Islet precursor cell (in vitro differentiated cells): Measurements from ENCODE around the gene SSBP3.

Experiments
- DNase-seq: peaks from one replicate; pipeline ENCODE4 v3.0.0-alpha.2; 2018

SSBP3 gene

DNA sequence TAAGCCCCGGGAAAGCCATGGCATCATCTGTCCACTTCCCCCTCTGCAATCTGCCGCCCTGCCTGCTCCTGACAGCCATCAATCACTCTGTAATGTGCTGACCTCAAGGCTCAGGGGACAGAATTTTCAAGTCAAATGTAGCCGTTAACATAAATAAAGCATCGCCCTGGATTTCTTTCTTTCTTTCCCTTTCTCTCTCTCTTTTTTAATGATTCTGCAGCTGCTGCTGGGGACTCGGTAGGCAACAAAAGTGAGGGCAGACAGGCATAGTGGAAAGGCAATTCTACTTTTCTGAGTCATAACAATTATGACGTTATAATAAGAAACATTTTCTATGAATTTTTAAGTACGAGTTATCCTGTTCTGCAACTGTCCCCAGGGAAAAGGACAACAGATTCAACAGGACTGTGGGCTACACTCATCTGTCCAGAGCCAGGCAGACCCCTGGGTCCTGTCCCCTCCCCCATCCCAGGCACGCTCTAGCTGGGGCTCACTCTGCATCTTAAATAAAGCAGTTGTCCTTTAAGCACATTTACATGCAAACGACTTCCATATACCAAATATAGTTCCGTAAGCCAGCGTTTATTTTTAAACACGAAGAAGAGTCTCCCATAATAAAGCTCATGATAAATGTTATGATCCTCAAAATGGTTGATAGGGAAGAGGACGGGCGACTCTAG lies 78.7 kb downstream of the SSBP3 start:
- DNase-seq, result no peak

DNA sequence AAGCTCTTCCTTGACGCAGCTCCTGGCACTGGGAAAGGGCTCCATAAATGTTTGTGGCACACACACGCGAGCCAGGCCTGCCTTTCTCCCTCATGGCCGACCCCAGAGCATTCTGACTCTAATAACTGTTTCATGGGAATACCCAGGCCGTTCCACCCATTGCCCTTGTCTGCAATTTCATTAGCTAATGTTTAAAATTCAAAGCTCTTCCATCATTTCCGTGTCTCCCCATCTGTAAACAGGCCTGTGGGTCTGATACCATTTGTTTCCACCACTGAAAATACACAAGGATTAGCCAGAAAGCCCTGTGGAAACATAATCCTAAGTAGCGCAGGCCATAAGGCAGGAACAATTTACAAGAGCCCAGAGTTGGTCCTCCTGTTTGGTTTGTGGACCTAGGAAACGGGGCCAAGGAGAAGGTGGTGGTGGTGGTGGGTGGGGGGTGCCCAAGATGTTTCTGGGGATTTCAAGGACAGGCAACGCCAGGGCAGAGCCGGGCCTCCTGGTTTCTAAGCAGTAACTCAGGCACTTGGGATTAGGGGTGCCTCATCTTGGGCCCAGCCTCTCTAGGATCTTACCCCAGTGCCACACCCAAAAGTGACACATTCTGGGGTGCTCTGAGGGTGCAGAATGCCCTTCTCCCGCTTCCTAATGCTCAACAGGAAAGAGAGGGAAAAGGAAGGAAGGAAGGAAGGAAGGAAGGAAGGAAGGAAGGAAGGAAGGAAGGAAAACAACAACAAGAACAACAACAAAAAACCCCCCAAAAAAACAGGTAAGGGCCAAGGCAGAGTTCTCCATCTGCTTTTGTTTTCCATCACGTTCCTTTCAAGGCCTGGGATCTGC lies 79.4 kb downstream of the SSBP3 start:
- no peak for DNase-seq

DNA sequence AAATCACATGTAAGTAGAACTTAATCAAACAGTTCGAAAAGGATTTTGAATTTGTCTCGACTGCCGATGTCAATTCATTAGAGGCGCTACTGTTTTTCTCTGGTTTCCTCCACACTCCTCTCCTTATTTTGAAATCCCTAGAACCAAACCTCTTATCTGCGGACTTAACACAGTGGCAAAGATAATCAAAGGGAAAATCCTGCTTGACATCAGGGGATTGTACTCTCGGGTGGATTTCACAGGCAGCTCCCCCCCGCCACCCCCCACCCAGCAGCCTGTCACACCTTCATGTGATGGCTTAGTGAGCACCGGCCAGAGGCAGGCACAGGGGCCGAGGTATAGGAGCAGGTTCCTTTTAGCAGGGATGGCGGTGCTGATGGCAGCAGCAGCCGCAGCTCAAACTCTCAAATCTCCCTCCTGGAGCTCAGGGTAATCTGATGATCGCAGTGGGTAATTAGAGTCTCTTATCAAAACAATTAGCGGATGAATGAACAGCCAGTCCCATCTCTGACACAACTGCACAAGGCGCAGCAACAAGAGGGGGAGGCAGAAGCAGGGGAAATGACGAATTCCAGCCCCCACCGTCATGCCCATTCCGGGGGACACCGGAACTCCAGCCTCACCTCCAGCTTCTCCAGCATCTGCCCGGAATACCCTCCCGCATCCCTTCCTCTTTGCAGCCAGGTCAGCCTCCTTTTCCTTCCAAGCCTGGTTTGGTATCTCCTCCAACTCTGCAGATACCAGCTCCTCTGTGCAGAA lies 80.3 kb downstream of the SSBP3 start:
- DNase-seq, result no peak

DNA sequence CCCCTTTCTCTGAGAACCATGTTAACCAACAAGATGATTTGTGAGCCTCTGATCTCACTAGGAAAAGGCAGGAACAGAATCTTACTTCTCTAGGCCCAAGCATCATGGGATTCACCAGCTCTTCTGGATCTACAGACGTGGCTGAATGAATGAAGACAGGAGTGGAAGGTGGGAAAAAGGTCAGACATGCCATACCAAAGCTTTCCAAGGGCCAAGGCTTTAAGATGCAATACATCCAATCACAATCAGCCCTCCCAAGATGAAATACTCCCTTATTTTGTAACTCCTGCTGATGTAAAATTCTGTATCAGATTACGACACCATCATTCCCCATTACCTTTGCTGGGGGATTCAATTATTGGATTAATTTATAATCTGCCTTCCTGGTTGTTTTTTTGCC lies 80.9 kb downstream of the SSBP3 start:
- DNase-seq, result no peak

DNA sequence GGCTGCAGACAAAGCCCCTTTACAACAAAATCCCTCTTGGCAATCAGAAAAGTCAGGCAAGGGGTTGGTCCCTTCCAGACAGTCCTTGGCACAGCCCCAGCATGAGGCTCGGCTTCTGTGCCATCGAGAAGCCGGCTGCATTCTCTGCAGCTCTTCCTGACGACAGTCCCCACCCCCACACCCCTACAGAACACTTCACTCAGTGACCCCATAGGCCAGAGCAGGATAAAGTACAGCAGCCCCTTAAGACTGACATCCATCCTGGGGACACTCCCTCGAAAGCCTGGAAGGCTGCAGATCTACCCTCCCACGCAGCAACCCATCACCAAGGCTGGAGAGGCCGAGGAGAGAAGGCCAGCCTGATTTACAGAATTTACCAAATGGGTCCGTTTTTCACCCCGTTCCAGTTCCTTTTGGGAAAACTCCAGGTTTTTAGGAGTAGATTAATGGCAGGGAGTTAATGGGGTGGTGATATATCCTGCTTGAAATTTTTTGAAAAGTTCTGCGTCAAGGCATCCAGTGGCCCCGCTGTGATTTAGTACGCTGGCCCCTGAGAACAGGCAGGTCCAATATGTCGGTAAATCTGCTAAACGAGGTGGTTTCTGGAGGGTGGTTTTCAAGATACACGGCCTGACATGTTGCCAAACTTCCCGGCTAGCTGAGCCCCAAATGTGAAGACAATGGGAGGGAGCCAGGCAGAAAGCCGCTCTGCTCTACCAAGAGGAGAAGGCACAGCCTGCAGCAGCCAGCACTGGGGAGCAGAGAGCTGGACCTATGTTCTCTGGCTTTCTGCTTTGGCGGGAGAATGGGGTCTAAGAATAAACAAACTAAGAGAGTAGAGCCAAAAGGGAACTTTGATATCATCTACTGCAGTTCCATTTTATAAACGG lies 81.7 kb downstream of the SSBP3 start:
- DNase-seq, result no peak

DNA sequence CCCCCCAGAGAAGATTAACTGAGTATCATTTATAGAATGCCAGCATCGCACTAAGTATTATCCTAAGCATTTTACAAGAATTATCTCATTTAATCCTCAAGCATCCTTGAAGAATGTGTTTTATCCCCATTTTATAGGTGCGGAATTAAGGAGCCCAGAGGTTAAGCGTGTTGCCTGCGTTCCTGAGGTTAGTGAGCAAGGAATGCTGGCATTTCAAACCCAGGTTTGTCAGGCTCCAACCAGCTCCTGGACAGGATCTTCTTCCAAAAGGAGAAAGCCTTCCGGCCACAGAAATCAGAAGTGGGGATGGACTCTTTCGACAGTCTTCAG lies 82.3 kb downstream of the SSBP3 start:
- DNase-seq, result no peak

DNA sequence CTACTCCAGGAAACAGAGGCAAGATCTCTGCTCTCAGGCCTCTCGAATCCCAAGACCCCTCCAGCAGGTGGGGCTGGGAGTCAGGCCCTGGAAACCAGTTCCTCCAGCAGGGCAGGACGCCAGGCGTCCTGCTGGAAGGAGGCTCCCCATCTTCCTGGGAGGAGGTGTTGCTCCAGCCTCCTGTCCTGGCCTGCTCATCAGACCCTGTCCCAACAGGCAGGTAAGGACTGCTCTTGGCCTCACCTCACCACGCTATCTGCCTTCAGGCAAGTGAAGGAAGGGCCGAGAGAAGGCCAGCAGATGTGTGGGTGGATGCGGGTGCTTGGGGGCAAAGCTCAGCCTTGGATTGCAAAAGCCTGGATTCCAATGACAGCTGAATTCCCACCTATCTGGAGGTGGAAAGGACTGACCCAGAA lies 82.9 kb downstream of the SSBP3 start:
- peak; percentile 89 for DNase-seq

DNA sequence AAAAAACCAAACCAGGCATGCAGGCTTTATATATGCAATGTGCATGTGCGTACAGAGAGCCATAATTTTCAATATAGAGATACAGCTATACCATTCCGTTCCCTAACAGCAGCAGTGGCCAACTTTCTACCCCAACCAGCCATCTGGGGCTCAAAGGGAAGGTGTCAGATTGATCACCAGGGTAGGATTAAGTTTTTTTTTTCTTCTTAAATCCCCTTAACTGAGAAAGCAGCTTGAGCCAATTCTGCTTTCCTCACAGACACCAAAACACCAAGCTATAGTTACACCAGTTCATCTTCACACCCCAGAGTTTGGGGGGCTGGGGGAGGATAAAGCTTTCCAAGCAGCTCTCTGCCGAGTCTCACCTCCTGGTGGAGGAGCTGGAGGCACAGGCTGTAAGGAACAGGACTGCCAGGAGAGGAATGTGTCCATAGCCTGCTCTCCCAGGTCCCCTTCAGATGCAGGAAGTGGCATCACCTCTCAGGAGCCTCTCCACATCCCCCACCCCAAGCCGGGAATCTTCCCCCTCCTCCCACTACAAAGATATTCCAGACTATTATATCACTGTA lies 87.9 kb downstream of the SSBP3 start:
- DNase-seq, result no peak

DNA sequence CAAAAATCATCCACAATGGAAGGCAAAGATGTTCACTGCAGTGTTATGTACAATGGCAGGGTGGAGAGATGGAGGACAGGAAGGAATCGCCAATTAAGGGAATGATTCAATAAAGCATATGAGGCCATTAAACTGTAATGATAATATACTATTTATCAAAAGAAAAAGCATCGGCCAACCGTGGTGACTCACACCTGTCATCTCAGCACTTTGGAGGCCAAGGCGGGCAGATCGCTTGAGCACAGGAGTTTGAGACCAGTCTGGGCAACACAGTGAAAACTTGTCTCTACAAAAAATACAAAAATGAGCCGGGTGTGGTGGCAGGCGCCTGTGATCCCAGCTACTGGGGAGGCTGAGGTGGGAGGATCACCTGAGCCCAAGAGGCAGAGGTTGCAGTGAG lies 89.1 kb downstream of the SSBP3 start:
- no peak for DNase-seq

DNA sequence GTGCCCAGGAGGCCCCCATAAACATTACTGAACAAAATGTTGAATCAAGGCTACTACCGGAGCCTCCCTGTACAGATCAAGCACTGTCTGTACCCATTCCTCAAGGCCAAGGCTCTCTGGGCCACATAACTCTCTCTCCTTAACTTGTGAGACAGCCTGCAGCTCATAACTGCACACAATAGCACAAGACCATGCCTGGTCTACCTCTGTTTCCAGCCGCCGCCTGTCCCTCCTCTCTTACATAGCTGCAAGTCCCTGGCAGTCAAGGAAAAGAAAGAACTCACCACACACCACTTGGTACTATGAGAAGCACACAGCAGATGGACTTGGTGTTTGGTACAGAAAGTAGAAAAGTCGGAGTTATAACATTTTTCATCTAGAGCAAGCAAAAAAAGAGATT lies 91.1 kb downstream of the SSBP3 start:
- DNase-seq, result no peak

DNA sequence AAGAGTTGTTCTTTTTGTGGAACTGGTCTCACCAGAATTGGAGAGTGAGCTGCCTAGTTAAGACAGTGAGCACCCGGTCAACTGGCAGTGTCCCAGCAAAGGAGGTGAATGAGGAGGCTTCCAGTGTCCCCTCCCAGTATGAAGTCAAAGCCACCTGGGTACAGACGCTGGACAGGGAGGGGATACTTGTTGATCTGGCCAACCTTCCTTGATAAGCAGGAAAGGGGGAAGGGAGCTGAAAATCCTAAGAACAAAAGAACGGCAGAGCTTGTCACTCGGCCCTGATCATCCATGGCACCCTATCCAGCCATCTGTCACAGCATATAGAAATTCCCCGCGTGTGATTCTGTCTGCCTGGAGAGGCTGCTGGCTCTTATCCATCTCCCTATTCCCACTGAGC lies 91.5 kb downstream of the SSBP3 start:
- no peak for DNase-seq

DNA sequence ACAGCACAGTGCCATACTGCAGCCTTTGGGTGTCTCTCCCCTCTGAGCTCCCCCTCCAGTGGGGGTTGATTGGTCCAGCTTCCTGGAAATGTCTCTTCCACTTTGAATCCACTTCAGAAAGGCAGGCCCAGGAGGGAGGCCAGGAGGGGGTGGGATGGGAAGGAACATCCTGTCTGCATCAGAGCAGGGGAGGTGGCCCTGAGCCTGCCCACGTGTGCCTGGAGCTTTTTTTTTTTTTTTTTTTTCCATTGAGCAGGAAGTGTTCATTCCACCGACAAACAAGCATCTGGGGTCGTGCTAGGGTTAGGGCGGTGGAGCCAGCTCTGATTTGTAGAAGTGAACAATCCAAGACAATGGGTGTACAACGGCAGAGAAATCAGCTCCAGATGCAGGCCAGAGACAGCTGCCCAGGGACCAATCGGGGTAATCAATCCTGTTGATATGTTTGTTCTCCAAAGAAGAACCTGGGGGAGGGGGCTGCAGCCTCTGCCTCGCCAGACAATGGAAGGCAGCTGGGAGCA lies 93.3 kb downstream of the SSBP3 start:
- peak; percentile 82 for DNase-seq

DNA sequence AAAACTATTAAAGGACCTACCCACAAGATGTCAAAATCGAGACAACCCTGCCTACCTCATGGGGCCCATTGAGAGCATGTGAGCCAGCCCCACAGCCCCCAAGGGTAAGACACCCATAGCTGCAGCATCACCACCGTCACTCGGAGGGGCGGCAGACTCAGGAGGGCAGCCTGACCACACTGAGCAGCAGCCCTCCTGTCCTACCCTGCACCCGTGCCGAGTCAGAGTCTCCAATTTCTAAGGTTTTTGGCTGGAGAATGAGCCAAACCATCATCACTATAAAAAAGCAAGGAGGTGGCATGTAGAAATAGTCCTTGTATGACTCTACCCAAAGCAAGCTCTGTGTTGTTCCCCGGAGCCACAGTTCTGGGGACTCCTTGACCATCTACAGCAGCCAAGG lies 94.7 kb downstream of the SSBP3 start:
- DNase-seq, result no peak

DNA sequence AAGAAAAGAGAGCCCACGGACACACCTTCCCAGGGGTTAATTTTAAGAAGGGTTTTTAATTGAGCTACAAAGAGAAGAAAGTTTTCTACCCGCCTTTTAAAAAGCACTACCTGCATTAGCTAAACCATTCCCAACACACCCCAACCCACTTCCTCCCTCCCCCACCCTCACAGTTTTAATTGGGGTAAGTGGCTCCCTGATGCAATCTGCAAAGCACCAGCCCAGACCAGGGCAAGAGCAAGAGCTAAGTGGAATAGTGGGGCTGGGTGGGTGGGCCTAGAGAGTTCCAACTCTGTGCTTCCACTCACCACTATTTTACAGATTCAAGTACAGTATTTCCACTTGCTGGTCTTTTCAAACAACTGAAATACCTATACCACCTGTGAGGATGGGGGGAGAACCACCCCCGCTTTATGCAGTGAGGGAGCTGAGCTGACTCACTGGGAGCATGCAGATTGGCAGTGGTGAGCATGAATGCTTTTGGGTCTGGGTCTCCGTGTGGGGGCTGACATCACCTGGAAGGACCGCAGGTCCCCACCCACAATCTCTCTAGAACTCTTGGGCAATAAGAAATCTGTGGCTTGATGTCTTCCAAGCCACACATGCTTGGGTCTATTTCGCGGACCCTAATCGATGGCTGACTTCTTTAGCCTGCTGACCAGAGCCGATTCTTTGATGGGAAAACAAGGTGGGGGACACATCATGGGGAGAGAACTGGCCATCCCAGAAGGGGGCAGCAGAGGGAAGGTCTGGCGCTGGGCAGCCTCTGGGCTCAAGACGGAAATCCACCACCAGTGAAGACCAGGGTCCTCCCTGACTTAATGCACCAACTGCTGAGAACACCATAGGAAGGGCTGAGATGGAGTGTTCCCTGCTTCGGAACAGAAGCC lies 95.5 kb downstream of the SSBP3 start:
- peak; percentile 86 for DNase-seq

DNA sequence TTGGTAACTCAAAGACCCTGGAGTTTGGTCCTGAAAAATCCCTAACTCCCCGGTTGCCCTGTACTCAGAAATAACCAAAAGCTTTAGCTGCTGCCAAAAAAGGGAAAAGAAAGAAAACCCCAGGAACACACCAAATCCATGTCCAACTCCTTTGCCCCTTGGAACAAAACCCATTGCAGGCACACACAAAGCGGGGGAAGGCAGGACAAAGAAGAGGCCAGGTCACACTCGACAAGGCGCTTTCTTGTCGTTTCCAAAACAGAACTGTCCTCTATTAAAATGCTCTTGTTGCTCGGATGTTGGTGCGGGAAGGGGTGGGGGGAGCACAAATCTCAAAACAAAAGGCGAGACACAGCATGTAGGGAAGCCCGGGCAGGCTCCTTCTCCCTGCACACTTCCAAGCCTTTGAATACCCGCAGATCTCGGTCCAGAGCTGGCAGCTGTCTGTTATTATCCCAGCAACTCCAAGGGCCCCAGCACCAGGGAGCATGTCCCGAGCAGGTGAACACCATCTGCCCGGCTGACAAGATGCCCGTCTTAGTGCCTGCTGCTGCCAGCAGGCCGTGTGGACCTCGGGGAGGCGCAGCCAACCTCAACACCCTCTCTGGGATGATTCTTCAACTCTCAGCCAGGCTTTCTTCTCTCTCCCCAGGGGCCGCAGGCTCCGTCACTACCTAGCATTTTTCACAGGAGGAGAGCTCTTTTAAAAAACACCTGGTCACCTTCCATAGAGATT lies 96.4 kb downstream of the SSBP3 start:
- no peak for DNase-seq

DNA sequence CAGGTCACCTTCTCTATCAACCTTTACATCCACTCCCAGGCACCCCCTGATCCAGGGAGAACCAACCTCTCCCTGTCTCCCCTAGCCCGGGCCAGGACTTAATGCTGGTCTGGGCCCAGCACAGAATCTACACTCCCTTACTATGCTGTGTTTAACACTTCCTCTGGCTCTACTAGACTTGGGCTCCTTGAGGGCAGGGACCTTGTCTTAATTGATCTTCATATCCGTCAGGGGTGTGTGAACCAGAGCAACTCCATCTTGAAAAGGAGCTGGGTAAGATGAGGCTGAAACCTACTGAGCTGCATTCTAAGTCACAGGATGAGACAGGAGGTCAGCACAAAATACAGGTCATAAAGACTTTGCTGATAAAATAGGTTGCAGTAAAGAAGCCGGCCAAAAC lies 98.9 kb downstream of the SSBP3 start:
- no peak for DNase-seq

DNA sequence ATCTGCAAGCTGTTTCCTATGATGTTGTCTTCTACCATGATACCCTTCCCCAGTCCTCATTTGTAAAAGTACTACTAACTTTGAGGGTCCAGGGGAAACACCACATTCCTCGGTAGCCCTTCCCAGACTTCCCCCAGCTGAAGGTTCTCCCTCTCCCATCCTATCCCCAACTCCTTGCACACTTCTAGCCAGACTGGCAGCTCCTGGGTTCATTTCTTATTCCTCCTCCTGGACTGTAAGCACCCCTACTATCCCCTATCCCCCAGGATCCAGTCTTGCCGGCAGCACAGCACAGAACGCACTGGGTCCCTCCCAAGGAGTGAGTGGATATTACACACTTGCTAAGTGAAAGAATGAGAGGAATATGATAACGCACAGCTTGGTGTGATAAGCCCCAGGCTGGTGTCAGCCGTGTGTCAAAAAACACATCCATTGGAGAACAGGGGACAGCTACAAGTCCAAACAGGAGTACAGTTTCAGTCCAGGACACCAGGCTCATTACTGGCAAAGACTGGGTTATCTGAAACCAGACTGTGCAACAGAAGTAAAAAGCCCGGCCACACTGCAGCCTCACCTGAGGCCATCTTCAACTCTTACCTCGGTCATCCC lies 100.2 kb downstream of the SSBP3 start:
- DNase-seq, result no peak

DNA sequence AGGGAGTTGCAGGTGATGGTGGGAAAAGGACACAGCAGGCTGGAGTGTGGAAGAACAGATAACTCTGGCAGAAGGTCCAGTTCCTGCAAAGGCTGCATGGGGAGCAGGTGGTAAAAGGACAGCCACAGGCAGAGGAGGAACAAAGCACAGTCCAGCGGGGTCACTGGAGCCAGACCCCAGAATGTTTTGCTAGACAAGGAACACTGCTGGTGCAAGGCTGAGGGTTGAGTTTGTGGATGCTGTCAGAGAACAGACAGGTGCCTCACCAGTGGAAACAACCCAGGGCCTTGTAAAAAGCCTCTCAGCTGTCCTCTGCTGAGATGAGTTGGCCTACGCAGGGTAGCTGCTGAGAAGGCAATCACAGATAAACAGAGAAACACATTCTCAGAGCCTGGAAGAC lies 101.7 kb downstream of the SSBP3 start:
- no peak for DNase-seq

DNA sequence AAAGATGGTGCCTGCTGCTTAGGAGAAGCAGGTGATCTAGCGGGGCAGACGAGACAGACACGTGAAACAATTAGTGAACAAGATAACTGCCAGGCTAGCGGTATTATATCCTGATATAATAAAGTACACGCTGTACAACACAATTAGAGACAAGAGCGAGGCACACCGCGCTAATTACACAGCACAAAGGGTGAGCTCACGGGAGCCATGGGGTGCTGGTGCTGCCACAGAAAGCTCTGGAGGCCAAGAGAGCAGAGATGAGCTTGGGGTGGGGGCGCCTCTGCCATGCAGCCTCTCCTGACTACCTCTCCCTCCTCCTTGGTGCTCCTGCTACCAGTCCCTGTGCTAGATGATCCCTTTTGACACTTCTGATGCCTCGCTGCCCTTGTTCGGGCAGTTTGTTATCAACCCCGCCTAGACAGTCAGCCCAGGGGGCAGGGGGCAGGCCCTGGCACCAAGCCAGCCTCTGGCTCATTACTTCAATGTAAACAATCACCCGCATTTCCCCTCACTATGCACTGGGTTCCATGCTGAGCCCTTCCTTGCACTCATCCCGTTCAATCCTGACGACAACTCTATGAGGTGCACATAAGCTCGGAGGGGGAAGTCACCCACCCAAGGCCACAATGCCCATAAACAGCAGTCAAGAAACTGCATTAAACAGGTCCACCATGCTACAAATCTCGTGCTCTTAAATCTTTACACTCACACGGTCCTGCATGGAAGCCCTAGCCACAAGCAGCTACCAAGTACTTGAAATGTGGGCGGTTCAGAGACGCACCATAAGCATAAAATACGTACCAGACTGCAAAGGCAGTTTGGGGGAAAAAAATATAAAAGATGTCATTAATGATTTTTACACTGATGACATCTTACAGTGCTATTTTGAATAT lies 103.0 kb downstream of the SSBP3 start:
- no peak for DNase-seq
